Brain pericyte (primary cell): ENCODE measurements around the gene ZBTB45.
A peak's percentile ranks its signal among the peaks of the same experiment; 100 is the strongest.

ENCODE experiments used
- DNase-seq: peaks from one replicate; pipeline ENCODE4 v3.0.0-alpha.2; 2012; ENCODE audit warnings: low read depth, low spot score

The ZBTB45 gene

DNA sequence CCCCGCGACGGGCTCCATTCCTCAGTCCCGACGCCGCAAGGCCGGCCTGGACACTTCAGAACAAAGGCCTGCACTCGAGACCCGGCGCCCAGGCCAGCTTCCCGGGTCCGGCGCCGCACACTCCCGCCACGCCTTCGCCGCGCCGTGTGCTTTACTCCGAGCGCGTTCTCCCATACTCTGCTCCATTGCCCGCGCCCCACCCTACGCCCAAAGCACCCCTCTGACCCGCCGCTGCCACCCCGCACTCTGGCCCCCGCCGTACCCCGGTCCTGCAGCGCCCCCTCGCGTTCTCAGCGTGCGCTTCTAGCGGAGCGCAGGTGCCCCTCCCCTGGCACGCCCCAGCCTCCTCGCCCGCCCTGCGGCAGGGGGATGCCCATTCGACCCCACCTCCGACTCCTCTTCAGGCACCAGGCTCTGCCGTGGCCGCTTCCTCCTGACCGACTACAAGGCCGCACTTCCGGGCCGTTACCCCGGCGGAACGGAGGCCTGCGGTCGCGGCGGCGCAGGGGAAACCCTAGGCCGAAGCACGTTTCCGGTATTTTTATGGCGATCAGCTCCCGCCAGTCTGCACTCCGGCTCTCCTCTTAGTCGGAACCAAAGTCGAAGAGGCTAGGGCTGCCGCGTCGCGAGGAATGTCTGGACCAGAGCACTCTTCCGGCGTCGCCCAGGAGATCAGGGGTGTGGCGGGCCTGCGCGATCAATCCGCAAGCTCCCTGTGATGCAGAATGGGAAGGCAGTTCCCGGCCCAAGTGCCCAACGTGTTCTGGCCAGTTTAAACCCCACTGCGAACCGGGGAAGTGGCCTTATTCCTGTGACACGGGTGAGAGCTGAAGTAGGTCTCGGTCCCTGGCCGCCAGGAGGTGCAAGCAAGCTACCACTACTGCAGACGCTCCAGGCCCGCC, at the start of gene ZBTB45:
Gene ZBTB45 (minus strand): TSS at position 456 of the 902 bp plus-strand sequence. CDS start 2,137 bp downstream, outside the sequence.
- peak; percentile 88 for DNase-seq

DNA sequence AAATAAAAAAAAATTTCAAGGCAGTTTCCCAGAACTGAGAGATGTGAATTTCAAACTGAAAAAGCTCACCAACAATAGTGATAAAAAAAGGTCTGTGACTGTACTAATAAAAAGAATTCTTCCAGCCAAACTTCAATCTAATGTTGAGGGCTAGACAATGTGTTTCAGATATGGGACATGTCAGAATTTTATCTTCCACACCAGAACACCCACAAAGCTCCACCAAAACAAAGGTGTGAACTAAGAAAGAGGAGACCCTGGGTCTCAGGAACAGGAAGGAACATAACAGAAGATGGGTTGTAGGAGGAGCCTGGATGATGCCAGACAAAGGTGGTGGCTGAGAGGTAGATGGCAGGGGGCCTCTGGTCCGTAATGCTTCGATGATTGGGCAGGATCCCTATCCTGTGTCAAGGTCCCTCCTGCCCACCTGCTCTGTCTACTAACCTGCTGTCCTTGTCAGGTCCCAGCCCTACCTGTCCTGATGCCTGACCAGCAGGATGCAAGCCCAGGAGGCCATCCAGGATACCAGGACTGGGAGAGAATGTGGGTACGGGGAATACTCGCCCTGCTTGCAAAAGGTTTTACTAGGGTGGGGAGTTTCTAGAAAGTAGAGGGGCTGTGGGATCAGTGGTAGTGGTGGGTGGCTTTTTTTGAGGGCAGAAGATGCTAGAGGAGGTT, 49.0 kb upstream of the ZBTB45 start:
- no peak for DNase-seq

DNA sequence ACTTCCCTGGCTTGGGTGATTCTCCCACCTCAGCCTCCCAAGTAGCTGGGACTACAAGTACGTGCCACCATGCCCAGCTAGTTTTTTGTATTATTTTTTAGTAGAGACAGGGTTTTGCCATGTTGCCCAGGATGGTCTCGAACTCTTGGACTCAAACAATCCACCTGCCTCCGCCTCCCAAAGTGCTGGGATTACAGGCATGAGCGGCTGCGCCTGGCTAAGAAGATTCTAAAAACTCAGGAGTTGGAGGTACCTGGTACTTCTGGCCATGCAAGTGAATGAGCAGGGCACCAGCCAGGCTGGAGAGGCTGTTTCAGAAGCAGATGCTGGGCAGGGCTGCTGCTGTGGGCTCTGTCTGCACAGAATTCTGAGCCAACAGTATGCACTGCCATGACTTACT, 47.4 kb upstream of the ZBTB45 start:
- no peak for DNase-seq

DNA sequence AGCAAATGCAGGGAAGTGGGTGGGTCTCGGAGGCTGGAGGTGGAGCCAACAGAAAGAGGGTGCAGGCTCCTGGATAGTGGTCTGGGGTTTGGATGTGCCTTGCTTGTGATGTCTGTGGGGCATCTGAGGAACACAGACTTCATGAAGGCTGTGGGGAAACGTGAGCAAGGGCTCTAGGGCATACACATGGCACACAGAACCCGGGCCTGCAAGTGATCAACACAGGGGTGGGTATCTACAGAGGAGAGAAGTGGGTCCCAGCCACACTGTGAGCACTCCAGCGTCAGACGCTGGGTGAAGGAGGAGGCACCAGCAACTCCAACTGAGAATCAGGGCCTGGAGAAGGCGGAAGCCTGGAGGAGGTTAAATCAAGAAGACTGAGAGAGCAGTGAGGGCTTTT, 44.2 kb upstream of the ZBTB45 start:
- no peak for DNase-seq

DNA sequence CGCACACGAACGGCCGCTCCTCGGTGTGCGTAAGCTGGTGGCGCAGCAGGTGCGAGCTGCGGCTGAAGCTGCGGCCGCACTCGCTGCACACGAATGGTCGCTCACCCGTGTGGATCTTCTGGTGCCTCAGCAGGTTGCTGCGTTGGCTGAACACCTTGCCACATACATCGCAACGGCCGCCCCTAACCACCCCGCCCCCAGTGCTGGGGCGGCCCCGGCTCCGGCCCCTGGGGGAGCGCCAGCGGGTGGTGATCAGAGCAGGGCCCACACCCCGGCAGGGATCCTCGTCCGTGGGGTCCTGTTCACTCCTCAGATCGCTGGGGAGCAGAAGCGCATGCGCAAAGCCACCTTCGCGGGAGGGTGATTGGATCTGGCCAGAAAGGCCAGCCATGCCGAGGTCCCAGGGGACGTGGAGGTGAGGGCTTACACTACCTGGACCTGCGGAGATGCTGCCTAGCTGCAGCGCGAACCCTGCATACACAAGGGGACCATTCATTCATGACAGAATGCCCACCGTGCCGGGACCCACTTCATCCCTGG, 43.5 kb upstream of the ZBTB45 start:
- DNase-seq, result no peak

DNA sequence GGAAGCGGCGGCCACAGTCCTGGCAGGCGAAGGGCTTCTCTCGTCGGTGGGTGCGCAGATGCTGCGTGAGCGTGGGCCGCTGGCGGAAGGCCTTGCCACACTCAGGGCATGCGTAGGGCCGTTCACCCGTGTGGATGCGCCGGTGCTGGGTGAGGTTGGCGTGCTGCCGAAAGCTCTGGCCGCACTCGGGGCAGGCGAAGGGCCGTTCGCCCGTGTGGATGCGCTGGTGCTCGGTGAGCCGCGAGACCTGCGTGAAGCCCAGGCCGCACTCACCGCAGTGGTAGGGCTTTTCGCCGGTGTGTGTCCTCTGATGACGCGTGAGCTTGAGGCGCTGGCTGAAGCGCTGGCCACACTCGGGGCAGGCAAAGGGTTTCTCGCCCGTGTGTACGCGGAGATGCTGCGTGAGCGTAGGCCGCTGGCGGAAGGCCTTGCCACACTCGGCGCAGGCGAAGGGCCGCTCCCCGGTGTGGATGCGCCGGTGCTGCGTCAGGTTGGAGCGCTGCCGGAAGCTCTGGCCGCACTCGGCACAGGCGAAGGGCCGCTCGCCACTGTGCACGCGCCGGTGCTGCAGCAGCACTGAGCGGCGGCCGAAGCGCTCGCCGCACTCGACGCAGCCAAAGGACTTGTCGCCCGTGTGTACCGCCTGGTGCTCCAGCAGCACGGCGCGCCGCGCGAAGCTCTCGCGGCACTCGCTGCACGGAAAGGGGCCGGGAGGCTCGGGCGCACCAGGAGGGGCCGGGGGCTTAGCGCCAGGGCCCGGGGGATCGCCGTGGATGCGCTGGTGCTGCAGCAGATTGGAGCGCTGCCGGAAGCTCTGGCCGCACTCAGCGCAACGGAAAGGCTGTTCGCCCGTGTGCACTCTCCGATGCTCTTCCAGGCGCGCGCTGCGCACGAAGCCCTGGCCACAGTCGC, 42.8 kb upstream of the ZBTB45 start:
- no peak for DNase-seq

DNA sequence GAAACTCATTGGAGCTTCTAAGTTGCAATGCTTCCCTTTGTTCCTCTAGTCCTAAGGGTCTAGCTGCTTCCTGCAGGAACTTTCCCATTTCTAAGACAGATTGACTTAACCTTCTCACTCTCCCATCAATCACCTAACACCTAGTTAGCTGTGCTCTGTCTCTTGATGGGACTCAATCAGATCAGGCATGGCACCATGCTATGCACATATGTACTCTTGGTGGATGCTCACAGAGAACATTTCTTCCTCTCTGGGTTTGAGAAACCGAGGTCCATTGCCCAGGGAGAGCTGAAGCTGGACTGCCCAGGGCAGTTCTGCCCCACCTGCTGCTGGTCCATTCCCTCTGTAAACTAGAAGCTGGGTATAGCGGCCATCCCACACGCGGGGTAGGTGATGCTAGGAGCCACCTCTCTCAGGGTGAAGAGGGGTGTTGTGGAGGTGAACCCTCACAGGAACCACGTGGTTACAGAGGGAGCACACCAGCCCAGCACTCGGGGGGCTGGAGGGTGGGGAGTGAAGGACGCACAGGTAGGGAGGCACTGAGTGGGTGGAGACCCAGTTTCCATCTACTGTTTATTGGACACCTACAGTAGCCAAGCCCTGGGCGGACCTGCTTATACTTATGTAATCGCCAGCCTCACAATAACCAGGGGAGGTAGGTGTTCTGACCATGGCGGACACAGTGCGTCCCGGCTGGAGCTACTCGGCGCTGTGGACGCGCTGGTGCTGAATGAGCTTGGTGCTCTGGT, 41.9 kb upstream of the ZBTB45 start:
- DNase-seq, result no peak

DNA sequence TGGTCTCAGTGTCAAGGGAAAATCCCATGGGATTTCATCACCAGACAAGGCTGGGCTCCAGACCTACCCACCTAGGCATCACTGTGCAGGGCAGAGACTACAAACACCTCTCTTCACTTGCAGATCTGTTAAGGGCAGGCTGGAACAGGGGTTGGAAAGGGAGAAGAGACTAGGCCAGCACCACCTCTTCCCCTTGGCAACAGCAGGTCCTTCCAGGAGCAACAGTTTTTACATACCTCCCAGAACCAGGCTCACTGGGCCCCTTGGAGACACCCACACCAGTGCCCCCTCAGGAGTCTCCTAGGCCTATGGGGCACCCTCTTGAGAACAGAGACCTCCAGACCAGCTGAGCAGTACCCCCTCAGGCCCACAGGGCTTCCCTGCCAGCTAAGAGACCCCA, 41.3 kb upstream of the ZBTB45 start:
- no peak for DNase-seq

DNA sequence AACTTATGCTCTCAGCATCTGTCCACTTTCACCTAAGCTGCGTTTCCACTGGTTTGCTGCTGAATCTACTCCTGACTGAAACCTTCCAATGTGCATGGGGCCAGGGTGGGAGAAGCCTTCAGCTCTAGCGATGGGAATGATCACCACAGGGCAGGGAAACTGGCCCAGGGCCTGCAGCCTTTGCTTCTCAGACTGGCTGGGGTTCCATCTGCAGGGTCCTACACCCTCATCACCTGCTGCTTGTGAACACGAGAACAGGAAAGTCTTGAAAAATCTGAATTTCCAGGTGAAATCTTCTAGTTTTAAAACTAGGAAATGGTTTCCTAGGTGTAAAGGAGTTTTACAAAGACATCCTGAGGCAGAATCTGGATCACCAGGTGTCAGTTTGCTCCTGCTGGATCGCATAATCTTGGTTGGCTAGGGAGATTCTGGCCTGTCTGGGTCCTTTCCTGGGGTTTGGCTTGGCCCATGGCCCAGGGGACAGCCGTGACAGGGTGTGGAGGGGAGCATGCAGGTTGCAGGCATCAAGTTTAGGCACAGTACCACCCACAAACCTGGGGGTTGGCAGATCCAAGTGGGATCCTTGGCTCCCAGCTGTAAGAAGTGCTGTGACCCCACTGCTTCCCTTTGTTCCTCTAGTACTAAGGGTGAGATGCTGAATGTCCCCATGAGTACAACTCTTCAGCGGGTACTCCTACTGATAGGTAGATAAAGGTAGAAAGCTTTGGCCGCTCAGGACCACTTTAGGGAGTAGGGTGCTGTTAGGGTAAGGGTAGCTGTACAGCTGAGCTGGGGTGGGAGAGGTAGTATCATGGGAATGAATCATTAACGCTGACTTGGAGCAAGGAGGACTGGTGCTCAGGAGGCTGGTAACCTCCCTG, 40.6 kb upstream of the ZBTB45 start:
- DNase-seq, result no peak

DNA sequence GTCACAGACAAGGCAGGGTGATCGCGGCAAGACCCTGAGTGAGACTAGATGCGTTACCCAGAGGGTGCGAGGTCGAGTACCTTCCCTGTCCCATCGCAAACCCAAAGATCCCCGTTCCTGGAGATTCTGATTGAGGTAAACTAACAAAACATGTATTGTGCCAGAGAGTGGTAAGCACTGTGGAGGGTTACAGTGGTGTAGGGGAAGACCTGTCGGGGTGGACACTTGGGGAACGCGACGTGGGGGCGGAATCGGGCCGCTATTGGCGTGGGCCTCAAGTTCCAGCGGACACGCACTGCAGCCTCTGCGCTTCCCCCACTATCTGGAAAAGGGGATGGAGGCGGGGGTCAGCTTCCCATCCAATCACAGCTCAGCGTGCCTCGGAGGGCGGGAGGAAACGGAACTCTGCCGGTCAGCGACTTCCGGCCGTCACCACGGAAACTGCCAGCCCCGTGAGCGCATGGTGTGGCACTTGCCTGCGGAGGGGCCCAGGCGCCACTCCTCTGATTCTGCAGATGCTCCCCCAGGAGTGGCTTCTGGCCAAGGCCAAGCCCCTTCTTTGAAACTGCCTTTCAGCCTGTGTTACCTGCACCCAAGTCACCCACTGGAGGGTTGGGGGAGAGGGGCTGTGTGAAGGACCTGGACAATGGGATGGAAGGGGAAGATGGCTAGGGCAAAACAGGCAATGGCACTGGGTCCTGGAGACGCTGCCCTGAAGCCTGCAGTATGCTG, 39.8 kb upstream of the ZBTB45 start:
- DNase-seq, result no peak

DNA sequence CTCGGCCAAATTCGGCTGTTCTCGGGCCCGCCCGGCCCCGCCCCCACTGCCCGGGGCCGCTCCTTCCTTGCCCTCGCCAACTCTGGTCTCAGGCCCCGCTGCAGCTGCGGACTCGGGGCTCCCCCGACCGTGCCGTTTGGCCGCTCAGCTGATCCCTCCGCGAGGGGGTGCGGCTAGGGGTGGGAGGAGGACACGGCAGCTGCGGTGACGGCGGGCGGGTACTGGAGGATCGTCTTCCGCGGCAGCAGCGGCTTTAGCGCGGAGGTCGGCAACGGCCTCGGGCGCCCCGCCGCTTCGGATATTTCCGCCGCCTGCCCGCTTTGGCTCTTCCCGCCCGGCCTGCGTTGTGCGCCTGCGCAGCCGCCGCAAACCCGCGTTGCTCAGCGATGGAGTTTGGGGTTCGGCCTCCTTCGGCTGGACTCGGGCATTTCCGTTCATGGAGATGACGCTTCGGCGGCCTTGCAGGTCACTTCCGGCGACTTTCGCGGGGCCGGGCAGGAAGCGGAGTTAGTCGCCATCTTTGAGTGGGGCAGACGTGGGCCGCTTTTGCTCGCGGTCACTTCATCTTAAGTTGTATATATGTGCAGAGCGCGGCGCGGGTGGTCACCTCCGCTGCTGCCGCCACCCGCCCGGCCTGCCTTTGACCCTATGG, 39.1 kb upstream of the ZBTB45 start:
- DNase-seq, result peak; percentile 97

DNA sequence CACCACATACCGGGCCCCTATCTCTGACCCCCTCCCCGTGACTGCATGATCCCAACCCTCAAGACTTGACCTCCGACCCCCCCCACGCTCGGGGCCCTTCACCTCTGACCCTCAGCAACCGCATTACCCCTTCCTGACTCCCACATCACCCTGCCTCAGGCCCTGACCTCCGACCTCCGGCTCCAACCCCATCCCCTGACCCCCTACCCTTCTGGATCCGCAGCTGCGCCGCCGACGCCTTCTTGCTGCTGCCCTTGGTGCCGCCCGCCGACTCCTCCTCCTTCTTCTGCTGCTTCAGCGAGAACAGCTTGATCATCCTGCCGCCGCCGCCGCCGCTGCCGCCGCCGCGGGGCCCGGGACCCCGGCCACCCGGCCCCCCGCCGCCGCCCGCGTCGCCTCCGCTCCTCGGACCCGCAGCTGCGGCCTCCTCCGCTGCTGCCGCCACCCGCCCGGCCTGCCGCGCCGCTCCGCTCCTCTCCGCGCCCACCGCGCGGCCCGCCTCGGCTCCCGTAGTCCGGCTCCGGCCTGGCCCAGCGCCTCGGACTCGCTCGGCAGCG, 38.5 kb upstream of the ZBTB45 start, which contains the start of gene UBE2M:
Gene UBE2M (minus strand): TSS at position 546 of the 557 bp plus-strand sequence. CDS start 230 bp downstream, at position 316.
- DNase-seq, result no peak

DNA sequence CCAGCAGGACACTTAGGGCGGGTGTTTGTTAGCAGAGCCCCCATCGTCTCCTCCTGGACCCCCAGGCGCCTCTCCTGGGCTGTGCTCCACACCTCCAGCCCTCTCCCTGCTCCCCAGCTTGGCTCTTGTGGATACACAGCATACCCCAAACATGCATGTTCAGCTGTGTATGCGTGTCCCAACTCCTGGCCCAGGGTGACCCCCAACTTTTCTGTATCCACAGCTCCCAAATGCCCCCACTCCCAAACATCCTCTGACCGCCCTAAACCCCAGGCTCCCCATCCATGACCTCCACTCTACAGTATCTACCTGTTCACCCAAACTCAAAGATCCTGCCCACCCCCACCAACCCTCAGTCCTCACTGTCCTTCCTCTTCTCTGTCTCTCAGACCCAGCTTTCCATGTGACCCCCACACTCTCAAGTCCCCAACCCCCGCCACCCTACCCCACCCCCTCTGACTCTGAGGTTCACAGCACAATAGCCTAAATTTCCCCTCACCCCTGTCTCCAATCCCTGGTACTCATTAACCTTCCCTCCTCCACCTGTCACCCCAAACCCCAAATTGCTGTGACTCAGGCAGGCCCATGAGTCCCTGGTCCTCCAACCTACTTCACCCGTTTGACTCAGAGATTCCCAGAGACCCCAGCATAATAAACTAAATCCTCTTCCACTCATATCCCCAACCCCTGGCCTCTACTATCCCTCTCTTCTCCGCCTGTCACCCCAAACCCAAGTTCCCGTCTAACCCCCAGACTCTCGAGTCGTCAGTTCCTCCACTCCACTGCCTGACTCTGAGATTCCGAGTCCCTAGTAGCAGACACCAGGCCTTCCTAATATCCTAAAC, 37.8 kb upstream of the ZBTB45 start:
- DNase-seq, result no peak

DNA sequence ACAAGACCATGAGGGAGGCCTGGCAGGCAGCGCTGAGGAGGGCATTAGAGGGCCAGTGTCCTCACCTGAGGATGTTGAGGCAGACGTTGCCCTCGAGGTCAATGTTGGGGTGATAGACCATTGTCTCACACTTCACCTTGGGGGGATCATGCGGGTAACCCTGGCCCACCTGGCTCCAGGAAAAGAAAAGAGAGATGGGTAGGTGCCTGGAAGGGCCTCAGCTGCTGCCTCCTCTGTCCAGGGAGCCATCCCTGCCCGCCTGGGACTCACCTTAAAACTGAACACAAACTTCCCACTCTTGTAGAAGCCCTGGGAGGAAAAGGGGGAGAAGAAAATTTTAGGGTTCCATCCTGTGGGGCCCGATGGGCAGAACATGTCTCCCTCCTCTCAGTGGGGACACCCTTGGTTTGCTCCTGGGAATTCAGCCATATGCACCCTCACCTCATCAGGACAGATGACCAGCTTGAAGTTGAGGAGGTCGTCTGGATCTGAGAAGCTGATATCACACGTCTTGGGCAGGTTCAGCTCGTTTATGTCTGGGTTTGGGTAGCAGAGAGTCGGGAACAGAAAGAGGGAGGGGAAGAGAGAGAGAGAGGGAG, 37.1 kb upstream of the ZBTB45 start:
- DNase-seq, result no peak

DNA sequence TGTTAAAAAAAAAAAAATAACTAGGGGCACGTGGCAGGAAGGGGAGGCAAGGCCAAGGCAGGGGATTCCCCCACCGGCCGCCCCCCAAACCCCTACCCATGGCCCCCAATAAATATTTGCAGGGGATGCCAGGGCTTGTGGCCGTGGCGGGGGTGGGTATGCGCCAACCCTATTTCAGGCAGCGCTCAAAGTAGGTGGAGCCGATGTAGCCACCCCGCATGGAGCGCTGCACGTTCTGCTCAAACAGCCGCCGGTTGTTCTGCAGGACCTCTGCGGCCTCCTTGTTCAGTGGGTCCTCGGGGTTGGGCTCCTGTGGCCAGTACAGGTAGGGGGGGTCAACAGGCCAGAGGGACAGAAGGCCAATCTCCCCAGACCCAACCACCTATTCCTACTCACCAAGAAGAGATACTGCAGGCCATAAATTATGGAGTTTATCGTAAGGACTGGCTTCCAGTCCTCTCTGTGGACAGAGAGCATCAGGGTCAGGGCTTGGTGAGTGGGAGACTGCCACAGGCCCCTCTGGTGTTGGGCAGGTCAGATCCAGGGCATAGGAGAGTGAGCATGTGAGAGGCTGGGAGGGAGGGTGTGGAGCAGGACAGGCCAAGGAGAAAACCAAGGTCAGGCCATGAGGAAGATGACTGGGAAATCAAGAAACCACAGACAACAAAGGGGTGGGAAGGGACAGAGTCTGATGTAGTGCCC, 36.5 kb upstream of the ZBTB45 start:
- no peak for DNase-seq

DNA sequence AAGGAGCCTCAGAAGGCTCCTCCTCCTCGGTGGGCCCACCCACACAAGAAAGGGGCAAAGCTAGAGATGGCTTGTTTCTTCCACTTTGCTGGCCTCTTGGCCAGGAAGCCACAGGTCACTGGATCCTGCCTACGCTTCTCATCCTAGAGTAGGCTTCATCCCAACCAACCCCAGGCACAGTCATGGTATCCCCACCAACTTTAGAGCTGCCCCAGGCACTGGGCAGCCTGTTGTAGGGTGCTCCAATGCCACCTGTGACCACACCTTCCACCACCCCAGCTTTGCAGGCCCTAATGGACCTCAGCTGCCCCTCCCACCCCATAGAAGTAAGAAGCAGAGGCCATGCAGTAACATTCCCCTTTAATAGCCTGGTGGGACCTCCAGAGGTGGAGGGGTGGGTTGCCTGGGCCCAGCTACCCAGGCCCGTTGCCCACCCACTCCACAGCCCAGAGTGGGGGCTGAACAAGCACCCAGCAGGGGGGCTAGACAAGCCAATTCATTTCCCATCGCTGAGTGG, 35.8 kb upstream of the ZBTB45 start:
- no peak for DNase-seq
